CD4-positive, alpha-beta T cell treated with Interleukin-15 for 1 hour (primary cell): Measurements from ENCODE around the gene KRTAP10-8.
"Not testable (repeated sequence)": the region's sequence is repeated elsewhere in the genome, so short reads cannot be mapped to it uniquely, and the experiment has no call there.

Experiments used
- DNase-seq: peaks from one replicate; pipeline ENCODE4 v3.0.0-alpha.2; 2020

Gene KRTAP10-8

GRCh38 chr21:44612029-44612486 lies at the start of gene KRTAP10-8:
Gene KRTAP10-8 (plus strand): TSS chr21:44612079. CDS start chr21:44612101, 22 bp downstream.
- DNase-seq, result no peak

GRCh38 chr21:44564099-44564498 lies 47.8 kb upstream of the KRTAP10-8 start:
- DNase-seq, result no peak

GRCh38 chr21:44564886-44565598 lies 46.8 kb upstream of the KRTAP10-8 start:
- no peak for DNase-seq

- DNase-seq, result no peak
Measured at GRCh38 chr21:44566403-44566802, 45.5 kb upstream of the KRTAP10-8 start.

GRCh38 chr21:44567481-44568171 lies 44.3 kb upstream of the KRTAP10-8 start:
- no peak for DNase-seq

GRCh38 chr21:44568261-44568660 lies 43.6 kb upstream of the KRTAP10-8 start:
- DNase-seq, result no peak

GRCh38 chr21:44568667-44569556 lies 43.0 kb upstream of the KRTAP10-8 start:
- no peak for DNase-seq

GRCh38 chr21:44569861-44570517 lies 41.9 kb upstream of the KRTAP10-8 start:
- DNase-seq, result no peak

GRCh38 chr21:44571296-44571695 lies 40.6 kb upstream of the KRTAP10-8 start:
- DNase-seq, result no peak

- DNase-seq, result no peak
Measured at GRCh38 chr21:44571844-44572782, 39.8 kb upstream of the KRTAP10-8 start.

GRCh38 chr21:44572959-44573583 lies 38.8 kb upstream of the KRTAP10-8 start:
- DNase-seq, result no peak

GRCh38 chr21:44573630-44574456 lies 38.0 kb upstream of the KRTAP10-8 start, which contains the start of gene KRTAP10-4:
Gene KRTAP10-4 (plus strand): TSS chr21:44573729. CDS start chr21:44573759, 30 bp downstream.
- not testable (repeated sequence) for DNase-seq

GRCh38 chr21:44574457-44575306 lies 37.2 kb upstream of the KRTAP10-8 start:
- DNase-seq, result no peak

- DNase-seq, result no peak
Measured at GRCh38 chr21:44575307-44576024, 36.4 kb upstream of the KRTAP10-8 start.

- DNase-seq, result no peak
Measured at GRCh38 chr21:44576025-44576420, 35.9 kb upstream of the KRTAP10-8 start.

- DNase-seq, result no peak
Measured at GRCh38 chr21:44578371-44579055, 33.4 kb upstream of the KRTAP10-8 start.

- no peak for DNase-seq
Measured at GRCh38 chr21:44579056-44579832, 32.6 kb upstream of the KRTAP10-8 start.
